Regular cardiac myocyte (primary cell): ENCODE measurements around the gene ZNF274. TPM values are rescaled to one million over a fixed set of nuclear protein-coding genes. Genes with fewer than 3 reads are reported as not detected.

Experiments used
- total RNA-seq: library from RNA; depleted of rRNA; stranded (reverse); fragments of >200 nt; gene quantifications from 2 replicates; pipeline ENCODE4 v1.2.3, GENCODE V29; 2014

ZNF274 gene
- total RNA-seq, result 29.3 and 31.6 TPM in 2 replicates

DNA sequence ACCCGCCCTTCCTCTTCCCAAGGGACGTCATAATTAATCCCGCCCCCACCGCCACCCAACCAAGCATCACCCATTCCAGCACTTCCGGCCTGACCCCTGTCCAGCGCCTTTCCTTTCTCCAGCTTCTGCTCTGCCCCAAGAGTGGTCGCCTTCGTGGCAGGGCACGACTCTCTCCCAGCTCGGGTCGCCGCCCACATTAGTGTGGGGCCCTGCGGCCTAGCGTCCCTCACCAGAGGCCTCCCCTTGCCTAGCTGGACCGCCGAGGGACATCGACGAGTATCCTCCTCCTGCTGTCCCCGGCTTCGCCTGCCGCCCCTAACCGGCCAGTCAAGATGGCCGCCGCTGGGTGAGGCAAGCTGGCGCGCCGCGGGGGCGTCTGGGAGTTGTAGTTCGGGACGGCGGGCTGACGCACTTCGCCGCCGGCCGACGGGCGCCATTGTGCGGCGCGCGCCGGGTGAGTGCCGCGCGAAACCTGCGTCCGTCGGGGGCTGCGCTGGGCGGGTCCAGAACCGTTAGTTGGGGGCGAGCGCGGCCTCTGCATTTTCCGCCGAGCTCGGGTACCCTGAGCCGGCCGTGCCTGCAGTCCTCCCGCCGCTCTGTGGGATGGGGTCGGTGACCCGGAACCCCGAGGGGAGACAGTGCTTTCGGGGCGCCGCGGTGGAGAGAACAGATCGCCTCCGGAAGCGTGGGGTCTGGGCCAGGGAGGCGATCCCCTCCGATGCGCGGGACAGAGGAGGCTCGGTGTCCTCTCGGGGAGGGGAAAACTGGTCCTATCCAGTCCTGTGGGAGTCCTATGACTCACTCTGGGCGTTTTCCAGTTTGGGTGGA lies at the start of gene ZNF274:
Gene ZNF274, plus strand, starts transcription at position 73 of the 828 bp plus-strand sequence. CDS start 905 bp downstream, outside the sequence.

GRCh38 chr19:58150328-58150921 lies 32.4 kb upstream of the ZNF274 start, which contains the start of gene ZNF329:
Gene ZNF329 (minus strand): TSS chr19:58150789. CDS start chr19:58129503, 21,286 bp downstream.

DNA sequence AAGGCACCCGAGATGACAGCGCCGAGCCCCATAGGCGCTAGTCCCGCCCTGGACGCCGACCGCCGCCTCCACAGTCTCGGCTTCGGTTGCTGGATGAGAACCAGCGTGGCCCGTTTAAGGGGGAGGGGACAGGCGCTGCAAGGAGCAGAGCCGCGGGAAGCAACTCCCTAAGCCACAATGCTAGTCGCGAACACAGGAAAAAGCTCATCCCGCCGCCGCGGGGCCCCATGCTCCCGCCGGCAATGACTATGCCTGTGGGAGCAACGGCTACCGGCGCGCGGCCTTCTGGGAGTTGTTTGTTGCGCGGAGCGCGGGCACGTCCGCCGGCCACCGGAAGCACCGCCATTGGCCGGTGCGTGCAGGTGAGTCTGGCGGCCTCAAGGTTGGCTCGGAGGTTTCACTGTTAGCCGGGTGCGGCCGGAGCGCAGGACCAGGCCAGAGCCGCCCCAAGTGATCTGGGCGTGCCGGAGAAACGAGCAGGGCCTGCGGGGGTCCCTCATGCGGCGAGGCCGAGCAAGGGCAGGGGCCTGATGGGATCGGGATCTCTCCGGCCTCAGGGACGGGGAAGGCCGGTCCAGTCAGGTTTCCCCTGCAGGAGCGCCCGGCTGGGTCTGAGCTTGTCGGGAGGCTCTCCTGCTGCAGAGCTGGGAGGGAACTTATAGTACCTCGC lies 45.9 kb downstream of the ZNF274 start, which contains the start of gene ZNF544:
Gene ZNF544, plus strand, starts transcription at position 330 of the 670 bp plus-strand sequence. CDS start 15,110 bp downstream, outside the sequence.

Other genes starting within 250 kb of the ZNF274 start
- gene ZNF418, start 247.7 kb upstream of the ZNF274 start, total RNA-seq, result 5.6 and 12.1 TPM in 2 replicates
- gene ZNF256, start 235.4 kb upstream of the ZNF274 start, total RNA-seq, result 3.7 and 4.4 TPM in 2 replicates
- not detected in 2 replicates for gene C19orf18, start 208.5 kb upstream of the ZNF274 start, total RNA-seq
- gene ZNF606, start 180.2 kb upstream of the ZNF274 start, total RNA-seq, result 9.2 and 22.6 TPM in 2 replicates
- gene ZSCAN1, start 149.0 kb upstream of the ZNF274 start, total RNA-seq, result not detected in 2 replicates
- gene ZNF135, start 123.8 kb upstream of the ZNF274 start, total RNA-seq, result 3.8 and 6.8 TPM in 2 replicates
- 30.1 and 76.4 TPM in 2 replicates for gene ZSCAN18, start 84.8 kb upstream of the ZNF274 start, total RNA-seq
- gene ZNF329, start 32.3 kb upstream of the ZNF274 start, total RNA-seq, result 14.6 and 17.8 TPM in 2 replicates
- gene ZNF544, start 45.9 kb downstream of the ZNF274 start, total RNA-seq, result 42.0 and 44.5 TPM in 2 replicates
- 4.0 and 4.5 TPM in 2 replicates for gene ZNF8, start 95.9 kb downstream of the ZNF274 start, total RNA-seq
- 20.6 and 38.2 TPM in 2 replicates for gene ERVK3-1, start 122.3 kb downstream of the ZNF274 start, total RNA-seq
- 2.3 and 2.7 TPM in 2 replicates for gene ZSCAN22, start 143.9 kb downstream of the ZNF274 start, total RNA-seq
- gene A1BG, start 170.4 kb downstream of the ZNF274 start, total RNA-seq, result 6.1 and 14.4 TPM in 2 replicates
- gene ZNF497, start 179.7 kb downstream of the ZNF274 start, total RNA-seq, result 0.58 and 1.1 TPM in 2 replicates
- gene ZNF837, start 198.0 kb downstream of the ZNF274 start, total RNA-seq, result 1.2 and 3.9 TPM in 2 replicates
- gene RPS5, start 204.2 kb downstream of the ZNF274 start, total RNA-seq, result 2,110 and 2,179 TPM in 2 replicates
- 0.38 TPM in 1 of 2 replicates, not detected in the other for gene RNF225, start 212.6 kb downstream of the ZNF274 start, total RNA-seq
- 12.7 and 16.7 TPM in 2 replicates for gene ZNF584, start 225.6 kb downstream of the ZNF274 start, total RNA-seq